Esophagus squamous epithelium (tissue), 4 donors: ENCODE results near the gene ERC1.

Experiments used
- CTCF ChIP-seq, 6 experiments: fragments of 450-650 bp in 4 of 6; fragments of 200-600 bp in 2 of 6; sonication (generic) in 2 of 6; IDR thresholded peaks; one replicate each; pipeline ENCODE4 v1.5.1; 2016 to 2019; ENCODE audit warnings: antibody characterized with exemption in 6 of 6, mild to moderate bottlenecking in 4 of 6, moderate library complexity in 4 of 6
- POLR2A ChIP-seq, 4 donors: fragments of 450-650 bp; IDR thresholded peaks; one replicate each; pipeline ENCODE4 v1.6.1; 2017; ENCODE audit warnings: antibody characterized with exemption in 4 of 4, mild to moderate bottlenecking in 4 of 4, moderate library complexity in 3 of 4

- no peak for TF ChIP-seq CTCF (IDR thresholded peaks at IDR 0.05)
- TF ChIP-seq POLR2A (IDR thresholded peaks at IDR 0.05) = no peak
Measured at GRCh38 chr12:1439687-1440086, 448.7 kb downstream of the ERC1 start.
